Endothelial cell of umbilical vein (primary cell): ENCODE results near the gene MMP28.

Experiments
- EZH2 ChIP-seq: IDR thresholded peaks from 2 replicates; pipeline ENCODE4 v1.6.1; 2012; ENCODE audit warnings: borderline replicate concordance, low read depth, mild to moderate bottlenecking, moderate library complexity, low read length, inconsistent platforms; ENCODE audit not compliant: severe bottlenecking
- GATA2 ChIP-seq: IDR thresholded peaks from 2 replicates; pipeline ENCODE4 v1.7.0; 2011; ENCODE audit warnings: low read depth, mild to moderate bottlenecking, moderate library complexity, mixed read lengths, low read length; ENCODE audit not compliant: insufficient read length, insufficient read depth
- MAX ChIP-seq: IDR thresholded peaks from 2 replicates; pipeline ENCODE4 v1.6.1; 2011; ENCODE audit not compliant: insufficient read depth, insufficient read length
- MYC ChIP-seq: IDR thresholded peaks from one replicate; pipeline ENCODE4 v1.6.1; 2011; ENCODE audit warnings: mild to moderate bottlenecking, low read depth, low read length
- POLR2A ChIP-seq: IDR thresholded peaks from 2 replicates; pipeline ENCODE4 v1.6.1; 2012; ENCODE audit warnings: low read depth, mild to moderate bottlenecking, control low read depth, low read length
- POLR2AphosphoS5 ChIP-seq: IDR thresholded peaks from 2 replicates; pipeline ENCODE4 v1.6.1; 2012; ENCODE audit warnings: low read depth, mild to moderate bottlenecking, control low read depth, low read length, moderate library complexity; ENCODE audit not compliant: insufficient read depth
- TF ChIP-seq, protein P1 (sequence below), 2 donors: IDR thresholded peaks; 1 replicate in 1 of 2; 2 replicates in 1 of 2; pipeline ENCODE4 v1.5.1; 2011; ENCODE audit warnings: low read length in 2 of 2, mild to moderate bottlenecking in 2 of 2, moderate library complexity in 2 of 2, control low read depth in 1 of 2, inconsistent platforms in 1 of 2, low read depth in 1 of 2; ENCODE audit not compliant: insufficient read depth in 1 of 2; ENCODE audit errors: extremely low read depth in 1 of 2

DNA sequence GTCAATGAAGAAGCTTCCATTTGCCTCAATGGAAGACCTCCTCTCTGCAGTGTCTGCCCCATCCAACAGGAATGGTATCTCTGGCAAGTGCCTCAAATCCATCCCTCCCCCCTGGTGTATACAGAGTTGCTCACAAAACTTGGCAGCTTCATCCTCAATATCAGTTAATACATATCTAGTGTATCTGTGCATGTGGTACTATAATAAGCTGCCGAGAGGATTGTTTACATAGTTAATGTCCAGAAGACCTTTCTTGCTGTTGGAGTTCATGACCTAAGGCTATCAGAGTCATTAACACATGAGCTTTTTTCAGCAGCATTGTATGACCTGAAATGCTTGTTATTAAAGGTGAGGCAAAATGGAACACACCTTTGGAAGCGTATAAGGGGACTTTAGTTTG, 78.0 kb downstream of the MMP28 start:
- no peak for TF ChIP-seq MAX
- TF ChIP-seq, protein P1, sequence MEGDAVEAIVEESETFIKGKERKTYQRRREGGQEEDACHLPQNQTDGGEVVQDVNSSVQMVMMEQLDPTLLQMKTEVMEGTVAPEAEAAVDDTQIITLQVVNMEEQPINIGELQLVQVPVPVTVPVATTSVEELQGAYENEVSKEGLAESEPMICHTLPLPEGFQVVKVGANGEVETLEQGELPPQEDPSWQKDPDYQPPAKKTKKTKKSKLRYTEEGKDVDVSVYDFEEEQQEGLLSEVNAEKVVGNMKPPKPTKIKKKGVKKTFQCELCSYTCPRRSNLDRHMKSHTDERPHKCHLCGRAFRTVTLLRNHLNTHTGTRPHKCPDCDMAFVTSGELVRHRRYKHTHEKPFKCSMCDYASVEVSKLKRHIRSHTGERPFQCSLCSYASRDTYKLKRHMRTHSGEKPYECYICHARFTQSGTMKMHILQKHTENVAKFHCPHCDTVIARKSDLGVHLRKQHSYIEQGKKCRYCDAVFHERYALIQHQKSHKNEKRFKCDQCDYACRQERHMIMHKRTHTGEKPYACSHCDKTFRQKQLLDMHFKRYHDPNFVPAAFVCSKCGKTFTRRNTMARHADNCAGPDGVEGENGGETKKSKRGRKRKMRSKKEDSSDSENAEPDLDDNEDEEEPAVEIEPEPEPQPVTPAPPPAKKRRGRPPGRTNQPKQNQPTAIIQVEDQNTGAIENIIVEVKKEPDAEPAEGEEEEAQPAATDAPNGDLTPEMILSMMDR (IDR thresholded peaks at IDR 0.05; ENCODE audit: extremely low read depth in 1 of 2, insufficient read depth in 1 of 2, low read depth in 1 of 2, low read length in 2 of 2): no peak
- no peak for TF ChIP-seq GATA2
- no peak for TF ChIP-seq POLR2A
- no peak for TF ChIP-seq POLR2AphosphoS5
- TF ChIP-seq EZH2: no peak
- no peak for TF ChIP-seq MYC
